Stromal cell of bone marrow (primary cell): ENCODE results near the gene NPAS2.
A peak's percentile ranks its signal among the peaks of the same experiment; 100 is the strongest.

Experiments used
- DNase-seq: peaks from one replicate; pipeline ENCODE4 v3.0.0-alpha.2; 2012; ENCODE audit warnings: low read depth

NPAS2 gene

GRCh38 chr2:100855084-100855483, 35.1 kb downstream of the NPAS2 start:
- no peak for DNase-seq

GRCh38 chr2:100855606-100856005, 35.7 kb downstream of the NPAS2 start:
- no peak for DNase-seq

- DNase-seq = no peak
Observed at GRCh38 chr2:100856732-100857131, 36.8 kb downstream of the NPAS2 start.

- no peak for DNase-seq
Observed at GRCh38 chr2:100857341-100857740, 37.4 kb downstream of the NPAS2 start.

- DNase-seq = peak; percentile 65
Observed at GRCh38 chr2:100857915-100858314, 38.0 kb downstream of the NPAS2 start.

- no peak for DNase-seq
Observed at GRCh38 chr2:100859902-100860301, 40.0 kb downstream of the NPAS2 start.

GRCh38 chr2:100861340-100861739, 41.4 kb downstream of the NPAS2 start:
- no peak for DNase-seq

GRCh38 chr2:100862081-100862480, 42.1 kb downstream of the NPAS2 start:
- DNase-seq = no peak

- peak; percentile 72 for DNase-seq
Observed at GRCh38 chr2:100865816-100866460, 46.0 kb downstream of the NPAS2 start.

GRCh38 chr2:100868083-100868482, 48.1 kb downstream of the NPAS2 start:
- no peak for DNase-seq

- no peak for DNase-seq
Observed at GRCh38 chr2:100869120-100869519, 49.2 kb downstream of the NPAS2 start.

- no peak for DNase-seq
Observed at GRCh38 chr2:100870652-100871531, 51.0 kb downstream of the NPAS2 start.

- no peak for DNase-seq
Observed at GRCh38 chr2:100875516-100876230, 55.7 kb downstream of the NPAS2 start.

- no peak for DNase-seq
Observed at GRCh38 chr2:100876231-100876860, 56.4 kb downstream of the NPAS2 start.

GRCh38 chr2:100877555-100877954, 57.6 kb downstream of the NPAS2 start:
- DNase-seq = no peak

GRCh38 chr2:100878000-100878791, 58.3 kb downstream of the NPAS2 start:
- no peak for DNase-seq

GRCh38 chr2:100879296-100879695, 59.4 kb downstream of the NPAS2 start:
- DNase-seq = no peak

GRCh38 chr2:100880036-100880435, 60.1 kb downstream of the NPAS2 start:
- no peak for DNase-seq

GRCh38 chr2:100880730-100881129, 60.8 kb downstream of the NPAS2 start:
- DNase-seq = no peak

- DNase-seq = no peak
Observed at GRCh38 chr2:100882645-100883613, 63.0 kb downstream of the NPAS2 start.
